NCI-H748 (cell line): ENCODE measurements around the gene SUSD1.

Experiments
- DNase-seq: peaks from one replicate; lab custom pipeline; 2025; ENCODE audit not compliant: unreplicated experiment; lab: John Stamatoyannopoulos, UW

The SUSD1 gene

GRCh38 chr9:111993319-111993718, 181.8 kb downstream of the SUSD1 start:
- no peak for DNase-seq

- DNase-seq: no peak
Observed at GRCh38 chr9:111992523-111992922, 182.6 kb downstream of the SUSD1 start.

GRCh38 chr9:111991179-111991578, 183.9 kb downstream of the SUSD1 start:
- no peak for DNase-seq
